ENCODE measurements around the gene LEPROT.

GRCh38 chr1:65418522-65419185, 1.8 kb upstream of the LEPROT start:
- TF ChIP-seq CTCF (IDR thresholded peaks at IDR 0.05; ENCODE audit: control extremely low read depth in 1 of 3, insufficient read depth in 1 of 3, low read depth in 1 of 3, low read length in 3 of 3) (no peak), CREB1 (IDR thresholded peaks at IDR 0.05) (no peak), TAF1 (IDR thresholded peaks at IDR 0.05; ENCODE audit: low read depth, low read length) (no peak), ZNF274 (IDR thresholded peaks at IDR 0.05; ENCODE audit: borderline replicate concordance, extremely low read depth, low read length) (no peak), EP300 (IDR thresholded peaks at IDR 0.05; ENCODE audit: borderline replicate concordance in 1 of 2, low read depth in 2 of 2, low read length in 2 of 2) (no peak), POLR2A (IDR thresholded peaks at IDR 0.05; ENCODE audit: control extremely low read depth in 1 of 2, low read depth in 2 of 2, low read length in 2 of 2) (no peak), GTF2F1 (IDR thresholded peaks at IDR 0.05; ENCODE audit: borderline replicate concordance, low read depth, low read length) (no peak), KDM1A (IDR thresholded peaks at IDR 0.05; ENCODE audit: borderline replicate concordance, low read length) (no peak), CEBPB (IDR thresholded peaks at IDR 0.05; ENCODE audit: low read depth, low read length) (no peak), SP4 (IDR thresholded peaks at IDR 0.05; ENCODE audit: low read length) (no peak), USF2 (IDR thresholded peaks at IDR 0.05; ENCODE audit: low read length) (no peak)
- TF ChIP-seq, protein P1, sequence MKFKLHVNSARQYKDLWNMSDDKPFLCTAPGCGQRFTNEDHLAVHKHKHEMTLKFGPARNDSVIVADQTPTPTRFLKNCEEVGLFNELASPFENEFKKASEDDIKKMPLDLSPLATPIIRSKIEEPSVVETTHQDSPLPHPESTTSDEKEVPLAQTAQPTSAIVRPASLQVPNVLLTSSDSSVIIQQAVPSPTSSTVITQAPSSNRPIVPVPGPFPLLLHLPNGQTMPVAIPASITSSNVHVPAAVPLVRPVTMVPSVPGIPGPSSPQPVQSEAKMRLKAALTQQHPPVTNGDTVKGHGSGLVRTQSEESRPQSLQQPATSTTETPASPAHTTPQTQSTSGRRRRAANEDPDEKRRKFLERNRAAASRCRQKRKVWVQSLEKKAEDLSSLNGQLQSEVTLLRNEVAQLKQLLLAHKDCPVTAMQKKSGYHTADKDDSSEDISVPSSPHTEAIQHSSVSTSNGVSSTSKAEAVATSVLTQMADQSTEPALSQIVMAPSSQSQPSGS (IDR thresholded peaks at IDR 0.05; ENCODE audit: low read length), result no peak

All from H1 (cell line).